GM12878 (cell line): ENCODE results near the gene ARMC9. TPM values are rescaled to one million over a fixed set of nuclear protein-coding genes. Genes with fewer than 3 reads are reported as not detected.

ENCODE experiments used
- BHLHE40 ChIP-seq, 2 experiments: fragments of 450-650 bp in 1 of 2; IDR thresholded peaks; 2 replicates each; pipeline ENCODE4 v1.6.1; 2011 to 2017; ENCODE audit warnings: low read depth in 2 of 2, borderline replicate concordance in 1 of 2, improper control_type of control experiment in 1 of 2, low read length in 1 of 2, mild to moderate bottlenecking in 1 of 2
- BRCA1 ChIP-seq: IDR thresholded peaks from 2 replicates; pipeline ENCODE4 v1.6.1; 2011; ENCODE audit warnings: low read depth, low read length, improper control_type of control experiment
- CREB1 ChIP-seq: IDR thresholded peaks from 2 replicates; pipeline ENCODE4 v1.6.1; 2012; ENCODE audit warnings: low read depth, mild to moderate bottlenecking, inconsistent platforms
- ETV6 ChIP-seq, 2 experiments: fragments of 450-650 bp in 1 of 2; IDR thresholded peaks in 1 of 2; conservative IDR thresholded peaks in 1 of 2; 2 replicates each; pipeline ENCODE4 v1.6.1; 2014; ENCODE audit warnings: antibody characterized with exemption in 1 of 2, borderline replicate concordance in 1 of 2, low read depth in 1 of 2, mild to moderate bottlenecking in 1 of 2, moderate library complexity in 1 of 2
- HDAC2 ChIP-seq: fragments of 200-600 bp; sonication (generic); IDR thresholded peaks from 2 replicates; pipeline ENCODE4 v1.6.1; 2017
- IKZF2 ChIP-seq, 2 experiments: fragments of 450-650 bp; IDR thresholded peaks; 2 replicates each; pipeline ENCODE4 v1.6.1; 2017; ENCODE audit warnings: mild to moderate bottlenecking in 2 of 2, moderate library complexity in 2 of 2
- IRF4 ChIP-seq: IDR thresholded peaks from 2 replicates; pipeline ENCODE4 v1.6.1; 2011; ENCODE audit warnings: low read depth, low read length
- JUND ChIP-seq: IDR thresholded peaks from 2 replicates; pipeline ENCODE4 v1.6.1; 2012; ENCODE audit warnings: low read depth, mild to moderate bottlenecking, low read length, improper control_type of control experiment, moderate library complexity
- KLF5 ChIP-seq: fragments of 450-650 bp; IDR thresholded peaks from 2 replicates; pipeline ENCODE4 v1.6.1; 2014; ENCODE audit warnings: mild to moderate bottlenecking; ENCODE audit not compliant: partially characterized antibody
- MEF2A ChIP-seq: IDR thresholded peaks from 2 replicates; pipeline ENCODE4 v1.6.1; 2011; ENCODE audit warnings: low read depth, mild to moderate bottlenecking, low read length, moderate library complexity; ENCODE audit not compliant: insufficient read depth
- MEF2B ChIP-seq: fragments of 450-650 bp; IDR thresholded peaks from 2 replicates; pipeline ENCODE4 v1.6.1; 2018; ENCODE audit warnings: mild to moderate bottlenecking, moderate library complexity; ENCODE audit not compliant: partially characterized antibody, poor library complexity, severe bottlenecking
- NR2C1 ChIP-seq: fragments of 450-650 bp; IDR thresholded peaks from 2 replicates; pipeline ENCODE4 v1.6.1; 2017; ENCODE audit warnings: antibody characterized with exemption, mild to moderate bottlenecking, moderate library complexity
- PAX5 ChIP-seq: IDR thresholded peaks from 2 replicates; pipeline ENCODE4 v1.6.1; 2011; ENCODE audit warnings: low read depth, low read length, borderline replicate concordance
- PAX8 ChIP-seq: fragments of 450-650 bp; IDR thresholded peaks from 2 replicates; pipeline ENCODE4 v1.6.1; 2017; ENCODE audit warnings: mild to moderate bottlenecking, moderate library complexity
- RAD51 ChIP-seq: fragments of 450-650 bp; IDR thresholded peaks from 2 replicates; pipeline ENCODE4 v1.6.1; 2016; ENCODE audit warnings: moderate library complexity, mild to moderate bottlenecking, inconsistent platforms
- RB1 ChIP-seq: fragments of 450-650 bp; formaldehyde crosslinking; IDR thresholded peaks from 2 replicates; pipeline ENCODE4 v1.6.1; 2017; ENCODE audit warnings: mild to moderate bottlenecking, borderline replicate concordance
- SMAD5 ChIP-seq: IDR thresholded peaks from 2 replicates; pipeline ENCODE4 v1.6.1; 2016; ENCODE audit warnings: antibody characterized with exemption, low read depth
- SMC3 ChIP-seq: IDR thresholded peaks from 2 replicates; pipeline ENCODE4 v1.6.1; 2011; ENCODE audit warnings: low read length, improper control_type of control experiment, borderline replicate concordance
- SPI1 ChIP-seq: IDR thresholded peaks from 2 replicates; pipeline ENCODE4 v1.6.1; 2011; ENCODE audit warnings: low read depth, mild to moderate bottlenecking, low read length, moderate library complexity, borderline replicate concordance; ENCODE audit not compliant: insufficient read depth
- SUPT20H ChIP-seq: IDR thresholded peaks from 2 replicates; pipeline ENCODE4 v1.6.1; 2011; ENCODE audit warnings: low read depth, mild to moderate bottlenecking, low read length, moderate library complexity, borderline replicate concordance; ENCODE audit not compliant: control insufficient read depth
- USF1 ChIP-seq: IDR thresholded peaks from 2 replicates; pipeline ENCODE4 v1.6.1; 2011; ENCODE audit warnings: borderline replicate concordance, low read depth, mild to moderate bottlenecking, moderate library complexity, mixed read lengths, low read length; ENCODE audit not compliant: insufficient read depth; ENCODE audit errors: extremely low read length
- YY1 ChIP-seq: IDR thresholded peaks from 2 replicates; pipeline ENCODE4 v1.6.1; 2011; ENCODE audit warnings: low read depth, mild to moderate bottlenecking, low read length
- ZNF217 ChIP-seq: fragments of 450-650 bp; IDR thresholded peaks from 2 replicates; pipeline ENCODE4 v1.6.1; 2017; ENCODE audit warnings: antibody characterized with exemption, mild to moderate bottlenecking
- ZSCAN29 ChIP-seq: fragments of 450-650 bp; IDR thresholded peaks from 2 replicates; pipeline ENCODE4 v1.6.1; 2017; ENCODE audit warnings: mild to moderate bottlenecking, moderate library complexity
- polyA plus RNA-seq, 11 experiments: library from polyadenylated mRNA; depleted of rRNA in 4 of 11; unstranded in 6 of 11; stranded (reverse) in 5 of 11; fragments of >200 nt; fragmentation: Nextera tagmentation in 4 of 11; fragmentation: Illumina TruSeq in 1 of 11; extraction: Ambion mirVana in 4 of 11; extraction: Trizol in 1 of 11; gene quantifications; 1 replicate in 1 of 11; 2 replicates in 10 of 11; pipeline versions ENCODE4 v1.2.1 to v1.2.3, GENCODE V29; 2011 to 2016; ENCODE audit warnings: inconsistent platforms in 2 of 11, missing spikeins in 2 of 11, low read depth in 1 of 11
- total RNA-seq, 4 experiments: library from RNA; depleted of rRNA in 3 of 4; stranded (reverse); fragments of >200 nt in 3 of 4; fragmentation: Illumina TruSeq in 1 of 4; extraction: Trizol in 1 of 4; gene quantifications; 2 replicates each; pipeline versions ENCODE4 v1.2.1 to v1.2.3, GENCODE V29; 2013 to 2021
- TF ChIP-seq, protein P1 (sequence below): fragments of 450-650 bp; IDR thresholded peaks from 2 replicates; pipeline ENCODE4 v1.6.1; 2017; ENCODE audit warnings: mild to moderate bottlenecking, moderate library complexity

The ARMC9 gene
- total and polyA plus RNA-seq, 10 of the 15 experiments (the other 5 are each of a cell fraction or from before 2014, with no cell fraction given), result 3.8 to 21.8 (median 10.4) TPM

DNA sequence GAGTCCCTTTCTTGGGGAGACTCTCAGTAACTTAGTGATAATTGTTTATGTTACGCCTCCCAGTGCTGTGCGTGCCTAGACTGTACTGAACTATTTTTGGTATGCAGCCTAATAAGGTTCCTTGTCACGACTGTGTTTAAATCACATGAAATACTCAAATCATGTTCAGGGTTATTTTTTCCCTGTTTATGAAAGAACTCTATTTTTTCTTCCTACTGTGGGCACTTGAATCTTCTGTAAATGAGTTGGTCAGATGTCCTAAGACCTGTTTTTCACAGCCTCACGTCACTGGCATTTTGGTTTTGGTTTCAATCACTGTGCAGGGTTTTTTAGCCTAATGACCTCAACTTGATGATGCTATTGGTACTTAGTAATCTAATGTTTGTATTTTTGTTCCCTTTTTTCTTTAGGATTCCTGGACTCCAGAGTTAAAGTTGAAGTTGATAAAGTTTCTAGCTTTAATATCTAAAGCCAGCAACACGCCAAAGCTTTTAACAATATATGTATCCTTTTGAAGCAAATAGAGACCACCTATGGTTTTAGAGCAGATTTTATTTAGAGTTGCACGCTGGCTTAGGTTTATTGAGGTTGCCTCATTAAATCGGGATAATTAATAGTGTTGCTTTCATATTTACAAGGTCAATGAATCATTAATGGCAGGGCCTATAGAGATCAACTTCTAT is 24.0 kb downstream of the ARMC9 start (continued):
- peak; percentile 95 for TF ChIP-seq MEF2B
- no peak for TF ChIP-seq NR2C1
- TF ChIP-seq HDAC2, result no peak
- TF ChIP-seq BHLHE40 (IDR thresholded peaks at IDR 0.05; ENCODE audit: borderline replicate concordance in 1 of 2, low read depth in 2 of 2, low read length in 1 of 2), result peak; percentile 55 to 60; a peak in 3 of 4 replicates
- TF ChIP-seq YY1, result no peak
- TF ChIP-seq PAX5, result peak; percentile 67; the same call in 1 of the 2 replicates
- TF ChIP-seq JUND, result no peak
- no peak for TF ChIP-seq PAX8
- peak; percentile 89 to 91 for TF ChIP-seq IKZF2 (IDR thresholded peaks at IDR 0.05)
- no peak for TF ChIP-seq BRCA1
- TF ChIP-seq ZSCAN29, result 0 out of 2 replicates have a peak, but pooled peaks have one; percentile 16
- TF ChIP-seq ETV6 (conservative IDR thresholded peaks at IDR 0.05 in 1 of 2, IDR thresholded peaks at IDR 0.05 in 1 of 2; ENCODE audit: borderline replicate concordance in 1 of 2, low read depth in 1 of 2), result peak in 1 of 2 experiments; percentile 46; a peak in 1 of 4 replicates
- TF ChIP-seq USF1, result no peak
- TF ChIP-seq, protein P1, sequence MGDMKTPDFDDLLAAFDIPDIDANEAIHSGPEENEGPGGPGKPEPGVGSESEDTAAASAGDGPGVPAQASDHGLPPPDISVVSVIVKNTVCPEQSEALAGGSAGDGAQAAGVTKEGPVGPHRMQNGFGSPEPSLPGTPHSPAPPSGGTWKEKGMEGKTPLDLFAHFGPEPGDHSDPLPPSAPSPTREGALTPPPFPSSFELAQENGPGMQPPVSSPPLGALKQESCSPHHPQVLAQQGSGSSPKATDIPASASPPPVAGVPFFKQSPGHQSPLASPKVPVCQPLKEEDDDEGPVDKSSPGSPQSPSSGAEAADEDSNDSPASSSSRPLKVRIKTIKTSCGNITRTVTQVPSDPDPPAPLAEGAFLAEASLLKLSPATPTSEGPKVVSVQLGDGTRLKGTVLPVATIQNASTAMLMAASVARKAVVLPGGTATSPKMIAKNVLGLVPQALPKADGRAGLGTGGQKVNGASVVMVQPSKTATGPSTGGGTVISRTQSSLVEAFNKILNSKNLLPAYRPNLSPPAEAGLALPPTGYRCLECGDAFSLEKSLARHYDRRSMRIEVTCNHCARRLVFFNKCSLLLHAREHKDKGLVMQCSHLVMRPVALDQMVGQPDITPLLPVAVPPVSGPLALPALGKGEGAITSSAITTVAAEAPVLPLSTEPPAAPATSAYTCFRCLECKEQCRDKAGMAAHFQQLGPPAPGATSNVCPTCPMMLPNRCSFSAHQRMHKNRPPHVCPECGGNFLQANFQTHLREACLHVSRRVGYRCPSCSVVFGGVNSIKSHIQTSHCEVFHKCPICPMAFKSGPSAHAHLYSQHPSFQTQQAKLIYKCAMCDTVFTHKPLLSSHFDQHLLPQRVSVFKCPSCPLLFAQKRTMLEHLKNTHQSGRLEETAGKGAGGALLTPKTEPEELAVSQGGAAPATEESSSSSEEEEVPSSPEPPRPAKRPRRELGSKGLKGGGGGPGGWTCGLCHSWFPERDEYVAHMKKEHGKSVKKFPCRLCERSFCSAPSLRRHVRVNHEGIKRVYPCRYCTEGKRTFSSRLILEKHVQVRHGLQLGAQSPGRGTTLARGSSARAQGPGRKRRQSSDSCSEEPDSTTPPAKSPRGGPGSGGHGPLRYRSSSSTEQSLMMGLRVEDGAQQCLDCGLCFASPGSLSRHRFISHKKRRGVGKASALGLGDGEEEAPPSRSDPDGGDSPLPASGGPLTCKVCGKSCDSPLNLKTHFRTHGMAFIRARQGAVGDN, result peak; percentile 57
- peak; percentile 83 for TF ChIP-seq RAD51
- peak; percentile 34; the same call in 1 of the 2 replicates for TF ChIP-seq IRF4
- peak; percentile 9; the same call in 1 of the 2 replicates for TF ChIP-seq SMC3
- TF ChIP-seq SUPT20H, result no peak
- no peak for TF ChIP-seq SPI1
- TF ChIP-seq ZNF217, result no peak
- TF ChIP-seq MEF2A, result peak; percentile 98
- no peak for TF ChIP-seq SMAD5
- peak; percentile 96 for TF ChIP-seq CREB1
- peak; percentile 85 for TF ChIP-seq KLF5
- TF ChIP-seq RB1, result no peak
